ENCODE data around the gene NFAT5. TPM values are rescaled to one million over a fixed set of nuclear protein-coding genes. Genes with fewer than 3 reads are reported as not detected.

Gene NFAT5
- total RNA-seq, 1 experiment from 2014 or later: 21.0 TPM

GRCh38 chr16:69606985-69607384, 41.2 kb downstream of the NFAT5 start:
- Histone ChIP-seq H4K8ac (replicated peaks; ENCODE audit: insufficient read length, low read depth, low read length) (no peak overlapping the region), H2BK120ac (ENCODE audit: low read depth, low read length, poor library complexity, severe bottlenecking) (no peak overlapping the region)

More at GRCh38 chr16:69606985-69607384, 41.2 kb downstream of the NFAT5 start:
- Histone ChIP-seq H3K9me3 (ENCODE audit: control insufficient read depth, low read depth, low read length) (no peaks in the 10 kb centered on the region), H2BK5ac (ENCODE audit: insufficient read length, low read length) (no peak overlapping the region), H3K27me3 (ENCODE audit: insufficient read depth, low read length) (no peaks in the 10 kb centered on the region), H3K4me2 (ENCODE audit: insufficient read depth, insufficient read length, low read length) (no peak overlapping the region), H3K14ac (ENCODE audit: insufficient read depth, low read length) (no peak overlapping the region), H3K23me2 (ENCODE audit: insufficient read length, low read depth, low read length, poor library complexity, severe bottlenecking) (no peaks in the 10 kb centered on the region), H2AFZ (ENCODE audit: low read length) (no peak overlapping the region), H4K20me1 (ENCODE audit: control insufficient read depth, insufficient read depth, insufficient read length) (no peaks in the 10 kb centered on the region), H4K5ac (ENCODE audit: insufficient read length, low read depth, low read length) (no peak overlapping the region), H3K79me2 (ENCODE audit: insufficient read depth, low read length) (peaks cover 1% of the 10 kb centered on the region; the same call in 1 of the 2 replicates), H3K56ac (ENCODE audit: insufficient read length, low read depth, low read length) (no peak overlapping the region), H3K4ac (ENCODE audit: low read depth, low read length) (no peak overlapping the region), H2BK15ac (ENCODE audit: low read depth, low read length) (no peak overlapping the region), H3K79me1 (ENCODE audit: insufficient read depth, low read depth, low read length, poor library complexity, severe bottlenecking) (no peaks in the 10 kb centered on the region), H3T11ph (ENCODE audit: low read length) (no peak overlapping the region), H3K18ac (ENCODE audit: insufficient read length, low read depth, low read length) (no peak overlapping the region), H2AK5ac (ENCODE audit: insufficient read length, low read length) (no peak overlapping the region), H2BK20ac (ENCODE audit: low read depth, low read length, poor library complexity, severe bottlenecking) (no peak overlapping the region), H3K9ac (ENCODE audit: extremely low read depth, insufficient read length, low read length) (no peak overlapping the region), H2BK12ac (ENCODE audit: insufficient read length, low read depth, low read length) (no peak overlapping the region), H3K27ac (ENCODE audit: insufficient read length, low read depth, low read length) (no peak overlapping the region), H3K4me1 (ENCODE audit: insufficient read depth, low read length) (no peaks in the 10 kb centered on the region), H3K23ac (ENCODE audit: insufficient read length, low read depth, low read length) (no peak overlapping the region), H4K91ac (ENCODE audit: insufficient read length, low read depth, low read length) (no peak overlapping the region)
- no peak overlapping the region for H3K27ac Mint-ChIP-seq
- no peak for TF ChIP-seq CTCF (conservative IDR thresholded peaks at IDR 0.05)
- no peaks in the 10 kb centered on the region for H3K9me3 Mint-ChIP-seq
- H3K36me3 Mint-ChIP-seq (ENCODE audit: insufficient read depth in 1 of 3, low read depth in 3 of 3): no peaks in the 10 kb centered on the region; a peak in 3 of 7 replicates
- H3K4me3 Mint-ChIP-seq: no peak overlapping the region
- no peak for DNase-seq
- H3K4me1 Mint-ChIP-seq: peaks cover 8 to 12% of the 10 kb centered on the region in 2 experiments
- H3K27me3 Mint-ChIP-seq (ENCODE audit: low read depth): no peaks in the 10 kb centered on the region

Measured in H9 (cell line).